Endometrial microvascular endothelial cells (primary cell): Measurements from ENCODE around the gene LRCH1. TPM values are rescaled to one million over a fixed set of nuclear protein-coding genes. Genes with fewer than 3 reads are reported as not detected.
"Not testable (repeated sequence)": the region's sequence is repeated elsewhere in the genome, so short reads cannot be mapped to it uniquely, and the experiment has no call there.

Source experiments
- in situ Hi-C: cut with HindIII; loops from 2 replicates; pipeline ENCODE4 v1.10.0; 2017; ENCODE audit warnings: low sequenced_read_pairs, low pct_unique_long_range_greater_than_20kb; ENCODE audit errors: inconsistent ontology term
- total RNA-seq: library from RNA; depleted of rRNA; stranded (reverse); fragments of >200 nt; gene quantifications from one replicate; pipeline ENCODE4 v1.2.3, GENCODE V29; 2015; ENCODE audit errors: inconsistent ontology term

Gene LRCH1, protein sequence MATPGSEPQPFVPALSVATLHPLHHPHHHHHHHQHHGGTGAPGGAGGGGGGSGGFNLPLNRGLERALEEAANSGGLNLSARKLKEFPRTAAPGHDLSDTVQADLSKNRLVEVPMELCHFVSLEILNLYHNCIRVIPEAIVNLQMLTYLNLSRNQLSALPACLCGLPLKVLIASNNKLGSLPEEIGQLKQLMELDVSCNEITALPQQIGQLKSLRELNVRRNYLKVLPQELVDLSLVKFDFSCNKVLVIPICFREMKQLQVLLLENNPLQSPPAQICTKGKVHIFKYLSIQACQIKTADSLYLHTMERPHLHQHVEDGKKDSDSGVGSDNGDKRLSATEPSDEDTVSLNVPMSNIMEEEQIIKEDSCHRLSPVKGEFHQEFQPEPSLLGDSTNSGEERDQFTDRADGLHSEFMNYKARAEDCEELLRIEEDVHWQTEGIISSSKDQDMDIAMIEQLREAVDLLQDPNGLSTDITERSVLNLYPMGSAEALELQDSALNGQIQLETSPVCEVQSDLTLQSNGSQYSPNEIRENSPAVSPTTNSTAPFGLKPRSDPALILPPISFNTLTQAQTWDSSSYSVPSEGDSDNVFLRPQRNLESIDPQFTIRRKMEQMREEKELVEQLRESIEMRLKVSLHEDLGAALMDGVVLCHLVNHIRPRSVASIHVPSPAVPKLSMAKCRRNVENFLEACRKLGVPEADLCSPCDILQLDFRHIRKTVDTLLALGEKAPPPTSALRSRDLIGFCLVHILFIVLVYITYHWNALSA
- total RNA-seq: 13.2 TPM

DNA sequence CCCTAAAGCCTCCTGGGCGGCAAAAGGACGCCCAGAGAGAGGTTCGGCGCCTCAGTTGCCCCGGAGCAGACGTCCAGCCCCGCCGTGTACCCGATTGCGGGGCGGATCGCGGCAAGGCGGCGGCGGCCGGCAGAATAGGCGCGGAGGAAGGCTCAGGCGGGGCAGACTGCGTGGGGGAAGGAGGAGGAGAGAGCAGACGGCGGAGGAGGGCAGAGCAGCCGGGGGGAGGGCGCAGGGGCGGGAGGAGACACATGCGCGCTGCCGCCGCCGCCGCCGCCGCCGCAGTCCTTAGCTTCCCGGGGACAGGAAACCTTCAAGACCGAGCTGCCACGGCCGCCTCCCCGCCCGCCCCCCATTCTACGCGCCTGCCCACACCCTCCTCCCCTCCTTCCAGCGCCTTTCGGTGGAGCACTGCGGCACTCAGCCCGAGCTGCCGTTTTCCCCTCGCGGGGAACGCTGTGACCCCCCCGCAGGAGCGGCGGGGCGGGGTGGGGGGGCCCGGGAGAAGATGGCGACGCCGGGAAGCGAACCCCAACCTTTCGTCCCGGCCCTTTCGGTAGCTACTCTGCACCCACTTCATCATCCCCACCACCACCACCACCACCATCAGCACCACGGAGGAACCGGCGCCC lies at the start of gene LRCH1:
Gene LRCH1, plus strand, starts transcription at position 282 of the 632 bp plus-strand sequence. Its CDS starts 227 bp downstream, at position 509.
- in situ Hi-C loops: no loop called here

- in situ Hi-C loops: no loop called here
Measured at GRCh38 chr13:46504036-46504435, 48.9 kb upstream of the LRCH1 start.

GRCh38 chr13:46507981-46508380 lies 45.0 kb upstream of the LRCH1 start:
- in situ Hi-C loops: no loop called here

DNA sequence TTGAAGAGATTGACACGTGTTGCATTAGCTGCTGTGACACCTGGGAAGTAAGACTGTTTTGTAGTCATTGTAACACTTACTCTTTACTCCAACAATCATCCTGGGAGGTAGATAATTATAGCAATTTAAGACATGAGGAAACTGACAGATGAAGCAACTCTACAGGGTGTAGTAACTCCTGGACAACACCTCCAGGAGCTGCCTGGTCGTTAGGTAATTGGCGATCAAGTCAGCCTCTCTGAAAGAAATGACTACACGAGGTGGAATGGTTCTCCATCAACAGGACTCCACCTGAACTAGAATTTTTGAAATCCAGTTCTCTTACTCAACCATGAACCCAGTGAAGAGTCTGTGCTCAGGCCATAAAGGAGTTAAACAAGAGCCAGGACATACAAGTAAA lies 43.0 kb upstream of the LRCH1 start:
- in situ Hi-C loops: no loop called here

DNA sequence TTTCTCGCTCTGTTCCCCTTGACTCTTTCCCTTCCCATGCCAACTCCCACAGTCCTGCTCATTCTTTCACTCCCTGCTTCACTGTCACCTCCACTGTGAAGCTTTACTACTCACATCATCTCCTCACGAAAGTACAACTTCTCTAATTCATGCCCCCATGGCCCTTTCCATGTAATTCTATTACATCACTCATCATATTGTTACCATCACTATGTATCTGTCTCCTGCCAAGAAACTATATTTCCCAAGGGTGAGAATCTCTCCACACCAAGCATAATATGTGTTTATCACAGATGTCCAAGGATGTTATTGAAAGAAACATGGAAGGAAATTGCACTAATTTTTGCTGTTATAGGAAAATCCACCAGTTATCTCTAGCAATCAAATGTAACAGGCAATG lies 37.2 kb upstream of the LRCH1 start:
- in situ Hi-C loops: no loop called here

DNA sequence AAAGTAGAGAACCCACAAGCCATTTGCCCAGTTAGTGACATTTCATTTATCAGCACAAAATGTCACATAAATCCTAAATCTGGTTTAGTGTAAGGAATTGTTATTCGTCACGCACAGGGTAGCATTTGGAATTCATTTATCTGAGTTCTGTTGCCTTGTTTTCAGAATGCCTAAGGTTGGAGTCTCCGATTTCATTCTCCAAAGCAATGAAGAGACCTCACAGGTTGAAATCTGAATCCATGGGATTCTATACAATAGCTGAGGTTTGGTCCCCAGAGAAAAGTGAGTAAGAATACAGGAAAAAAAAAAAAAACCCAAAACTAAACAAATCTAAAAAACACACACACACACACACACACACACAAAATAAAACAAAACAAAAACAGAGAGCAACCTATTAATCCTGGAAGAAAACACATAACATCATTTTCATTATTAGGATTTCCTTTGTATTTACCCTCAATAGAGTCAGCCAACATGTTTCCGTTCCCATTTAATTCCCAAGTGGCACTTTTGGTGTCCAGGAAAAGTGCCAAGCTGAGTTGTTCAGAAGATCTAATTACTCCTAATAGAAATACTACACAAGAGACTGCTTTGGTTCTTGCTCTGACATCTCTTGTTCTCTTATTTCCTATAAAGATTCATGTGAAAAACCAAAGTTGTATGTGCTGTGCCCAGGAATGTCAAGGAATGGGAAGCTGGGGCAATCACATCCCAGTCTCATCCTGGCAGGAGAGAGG lies 36.2 kb upstream of the LRCH1 start:
- in situ Hi-C loops: no loop called here

GRCh38 chr13:46517748-46518147 lies 35.2 kb upstream of the LRCH1 start:
- in situ Hi-C loops: not testable (repeated sequence)

- in situ Hi-C loops: no loop called here
Measured at GRCh38 chr13:46519182-46519581, 33.8 kb upstream of the LRCH1 start.

DNA sequence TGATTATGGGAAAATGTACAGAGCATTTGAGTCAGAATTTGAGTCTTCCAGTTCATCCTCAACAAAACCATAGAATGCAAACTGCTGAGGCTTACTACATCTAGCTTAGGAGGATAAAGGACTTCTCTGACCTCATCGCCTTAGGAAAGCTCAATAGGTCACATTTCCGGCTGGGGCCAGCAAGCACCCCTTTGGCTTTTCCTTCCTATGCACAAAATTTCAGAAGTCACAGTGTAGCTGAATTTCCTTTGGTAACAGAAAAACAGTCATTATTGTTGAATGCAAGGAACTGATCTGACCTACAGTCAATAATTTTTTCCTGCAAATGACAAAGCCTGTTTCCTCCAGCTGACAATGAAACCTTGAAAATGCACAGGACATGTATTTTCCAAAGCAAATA lies 32.8 kb upstream of the LRCH1 start:
- in situ Hi-C loops: no loop called here

- in situ Hi-C loops: no loop called here
Measured at GRCh38 chr13:46521486-46521885, 31.5 kb upstream of the LRCH1 start.

DNA sequence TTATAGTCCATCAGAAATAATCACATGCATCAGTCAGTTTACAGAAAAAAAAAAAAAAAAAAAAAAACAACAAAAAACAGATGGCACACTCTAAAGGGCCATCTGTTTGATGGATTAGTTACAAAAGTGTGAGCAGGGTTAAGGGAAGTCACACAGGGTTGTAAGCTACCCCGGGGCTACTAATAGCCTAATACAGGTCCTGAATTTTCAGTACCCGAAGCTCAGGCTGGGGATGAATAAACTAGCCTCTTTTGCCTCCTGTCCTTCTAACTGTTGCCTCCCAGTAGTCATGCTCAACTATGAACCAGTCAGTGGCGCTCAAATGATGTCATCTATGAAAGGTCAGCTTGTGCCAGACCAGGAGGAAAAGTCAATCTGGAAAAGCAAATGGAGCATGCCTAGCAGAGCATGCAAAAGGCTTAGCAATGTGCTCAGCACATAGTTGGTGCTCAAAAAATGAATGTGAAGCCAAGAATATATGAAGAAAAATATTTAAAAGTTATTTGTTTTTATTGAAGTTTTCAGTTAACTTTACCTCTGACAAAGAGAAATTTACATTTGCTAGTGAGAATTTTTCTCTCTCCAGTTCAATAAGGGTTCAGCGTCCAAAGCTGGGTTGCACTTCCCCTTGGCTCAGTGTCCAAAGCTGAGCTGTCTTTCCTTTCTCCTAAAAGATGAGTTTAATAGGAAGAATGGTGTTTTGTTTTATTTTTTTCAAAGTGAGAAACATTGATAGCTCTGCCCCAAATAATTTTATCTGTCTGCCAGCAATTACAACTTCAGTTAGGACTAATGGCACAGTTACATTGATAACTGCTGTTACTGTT lies 30.8 kb upstream of the LRCH1 start:
- in situ Hi-C loops: no loop called here

DNA sequence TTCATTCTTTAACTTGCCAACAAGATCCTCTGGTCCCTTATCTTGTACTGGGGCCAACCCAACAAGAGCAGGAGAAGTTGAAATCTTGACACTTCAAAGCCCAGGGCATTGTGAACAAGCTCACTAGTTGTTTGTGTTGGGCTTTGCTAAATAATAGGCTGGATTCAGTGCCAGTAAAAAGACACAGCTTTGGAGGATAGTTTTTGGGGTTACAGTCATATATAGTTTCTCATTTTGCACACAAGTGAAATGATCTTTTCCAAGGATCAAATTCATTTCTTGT lies 30.3 kb upstream of the LRCH1 start:
- in situ Hi-C loops: no loop called here

- in situ Hi-C loops: no loop called here
Measured at GRCh38 chr13:46523972-46524752, 28.8 kb upstream of the LRCH1 start.

DNA sequence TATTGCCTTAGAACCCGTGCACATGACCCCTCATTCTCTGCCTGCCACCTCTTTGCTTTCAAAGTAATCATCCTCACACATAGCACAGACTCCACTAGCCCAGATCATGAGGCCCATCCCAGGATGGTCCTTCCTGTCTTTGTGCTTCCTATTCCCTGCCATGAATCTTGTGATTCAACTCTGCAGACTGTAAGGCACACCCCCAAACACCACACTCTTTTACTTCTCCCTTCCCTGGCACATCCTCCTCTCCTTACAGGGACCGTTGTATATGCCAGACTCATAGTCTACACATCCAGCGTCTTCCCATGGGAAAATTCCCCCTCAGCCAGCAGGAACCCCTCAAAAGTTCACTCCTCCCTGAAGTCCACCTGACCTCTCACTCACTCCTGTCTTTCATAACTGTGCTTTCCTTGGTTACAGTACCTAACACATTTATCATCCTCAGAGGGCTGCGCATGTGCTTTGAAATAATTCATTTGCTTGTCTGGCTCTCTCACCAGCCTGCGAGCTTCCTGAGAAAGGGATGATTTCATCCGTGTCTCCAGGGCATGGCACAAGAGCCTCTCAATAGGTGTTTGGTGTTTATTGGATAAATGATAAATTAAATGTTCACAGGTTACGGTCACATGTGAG lies 26.8 kb upstream of the LRCH1 start:
- in situ Hi-C loops: no loop called here

DNA sequence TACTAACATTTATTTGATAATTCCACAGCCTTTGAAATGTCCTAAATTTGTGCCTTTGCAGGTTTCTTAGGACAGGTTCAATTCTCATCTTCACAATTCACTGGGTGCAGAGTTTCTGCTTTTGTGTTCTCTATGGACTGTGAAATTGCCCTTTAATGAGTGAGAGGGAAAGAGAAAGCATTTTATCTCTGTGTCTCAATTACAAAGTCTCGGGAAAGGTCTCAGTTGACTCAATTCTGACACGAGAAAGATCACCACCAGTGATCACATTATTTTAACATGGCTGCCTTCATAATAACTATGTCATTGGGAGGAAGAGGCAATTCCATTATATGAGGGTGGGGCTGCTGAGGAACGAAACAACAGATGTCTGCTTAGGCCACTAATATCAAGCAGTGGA lies 26.2 kb upstream of the LRCH1 start:
- in situ Hi-C loops: no loop called here

DNA sequence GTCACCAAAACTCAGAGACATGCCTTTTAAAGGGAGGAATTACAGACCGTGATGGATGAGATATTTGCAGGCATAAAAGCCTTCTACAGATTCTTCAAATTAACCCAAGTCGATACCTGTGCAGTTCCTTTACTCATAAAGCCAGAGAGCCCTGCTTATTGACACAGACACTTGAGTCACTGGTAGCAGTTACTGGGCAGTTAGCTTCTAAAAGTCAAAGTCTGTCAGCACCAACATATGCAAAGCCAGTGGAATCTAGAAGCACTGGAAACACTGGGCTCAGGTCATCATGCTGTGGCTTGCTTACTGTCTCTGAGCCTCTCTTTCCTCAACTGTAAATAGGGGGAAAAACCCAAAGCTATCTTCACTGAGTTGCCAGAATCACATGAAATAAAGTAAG lies 25.7 kb upstream of the LRCH1 start:
- in situ Hi-C loops: no loop called here

GRCh38 chr13:46529216-46529919 lies 23.6 kb upstream of the LRCH1 start:
- in situ Hi-C loops: no loop called here
